GM04504 (cell line): Measurements from ENCODE around the gene SND1.

Experiments used
- DNase-seq: peaks from one replicate; pipeline ENCODE4 v3.0.0-alpha.2; 2012; ENCODE audit warnings: low read depth

The SND1 gene

GRCh38 chr7:128040205-128040604, 388.2 kb downstream of the SND1 start:
- no peak for DNase-seq

GRCh38 chr7:128041203-128041602, 389.2 kb downstream of the SND1 start:
- no peak for DNase-seq

GRCh38 chr7:128042012-128042411, 390.0 kb downstream of the SND1 start:
- no peak for DNase-seq

- DNase-seq: no peak
These were observed 392.1 kb downstream of the SND1 start for GRCh38 chr7:128044064-128044463.

GRCh38 chr7:128045158-128045557, 393.2 kb downstream of the SND1 start:
- no peak for DNase-seq

- DNase-seq: no peak
These were observed 393.8 kb downstream of the SND1 start for GRCh38 chr7:128045766-128046165.

GRCh38 chr7:128052404-128052803, 400.4 kb downstream of the SND1 start:
- DNase-seq: no peak

- no peak for DNase-seq
These were observed 401.0 kb downstream of the SND1 start for GRCh38 chr7:128053023-128053422.

- DNase-seq: no peak
These were observed 402.0 kb downstream of the SND1 start for GRCh38 chr7:128053991-128054390.

- no peak for DNase-seq
These were observed 402.5 kb downstream of the SND1 start for GRCh38 chr7:128054511-128054910.

GRCh38 chr7:128055637-128056036, 403.6 kb downstream of the SND1 start:
- no peak for DNase-seq

GRCh38 chr7:128056901-128057300, 404.9 kb downstream of the SND1 start:
- peak; percentile 40 for DNase-seq

- no peak for DNase-seq
These were observed 405.9 kb downstream of the SND1 start for GRCh38 chr7:128057909-128058308.

GRCh38 chr7:128059143-128059988, 407.4 kb downstream of the SND1 start:
- no peak for DNase-seq

- no peak for DNase-seq
These were observed 408.0 kb downstream of the SND1 start for GRCh38 chr7:128060018-128060417.

GRCh38 chr7:128063088-128063487, 411.1 kb downstream of the SND1 start:
- DNase-seq: no peak

GRCh38 chr7:128065872-128066271, 413.9 kb downstream of the SND1 start:
- DNase-seq: no peak

GRCh38 chr7:128066395-128066794, 414.4 kb downstream of the SND1 start:
- no peak for DNase-seq

GRCh38 chr7:128066858-128067257, 414.9 kb downstream of the SND1 start:
- no peak for DNase-seq

GRCh38 chr7:128067983-128068382, 416.0 kb downstream of the SND1 start:
- no peak for DNase-seq

- no peak for DNase-seq
These were observed 416.8 kb downstream of the SND1 start for GRCh38 chr7:128068785-128069184.

- DNase-seq: no peak
These were observed 417.7 kb downstream of the SND1 start for GRCh38 chr7:128069373-128070364.

- no peak for DNase-seq
These were observed 419.4 kb downstream of the SND1 start for GRCh38 chr7:128071376-128071775.
